Choroid plexus epithelial cell (primary cell): ENCODE results near the gene PHLPP1.

Experiments used
- DNase-seq: peaks from one replicate; pipeline ENCODE4 v3.0.0-alpha.2; 2010; ENCODE audit warnings: low read depth
- H3K4me3 ChIP-seq: 2 replicates; pipeline ENCODE4 v1.5.1; 2011; ENCODE audit warnings: low read depth, mild to moderate bottlenecking, control low read depth, low read length, moderate library complexity
- TF ChIP-seq, protein P1 (sequence below): conservative IDR thresholded peaks from 2 replicates; pipeline ENCODE4 v1.5.1; 2011; ENCODE audit warnings: low read depth, mild to moderate bottlenecking, control low read depth, inconsistent platforms, low read length, moderate library complexity

PHLPP1 gene

GRCh38 chr18:62772860-62773584, 57.7 kb downstream of the PHLPP1 start:
- TF ChIP-seq, protein P1, sequence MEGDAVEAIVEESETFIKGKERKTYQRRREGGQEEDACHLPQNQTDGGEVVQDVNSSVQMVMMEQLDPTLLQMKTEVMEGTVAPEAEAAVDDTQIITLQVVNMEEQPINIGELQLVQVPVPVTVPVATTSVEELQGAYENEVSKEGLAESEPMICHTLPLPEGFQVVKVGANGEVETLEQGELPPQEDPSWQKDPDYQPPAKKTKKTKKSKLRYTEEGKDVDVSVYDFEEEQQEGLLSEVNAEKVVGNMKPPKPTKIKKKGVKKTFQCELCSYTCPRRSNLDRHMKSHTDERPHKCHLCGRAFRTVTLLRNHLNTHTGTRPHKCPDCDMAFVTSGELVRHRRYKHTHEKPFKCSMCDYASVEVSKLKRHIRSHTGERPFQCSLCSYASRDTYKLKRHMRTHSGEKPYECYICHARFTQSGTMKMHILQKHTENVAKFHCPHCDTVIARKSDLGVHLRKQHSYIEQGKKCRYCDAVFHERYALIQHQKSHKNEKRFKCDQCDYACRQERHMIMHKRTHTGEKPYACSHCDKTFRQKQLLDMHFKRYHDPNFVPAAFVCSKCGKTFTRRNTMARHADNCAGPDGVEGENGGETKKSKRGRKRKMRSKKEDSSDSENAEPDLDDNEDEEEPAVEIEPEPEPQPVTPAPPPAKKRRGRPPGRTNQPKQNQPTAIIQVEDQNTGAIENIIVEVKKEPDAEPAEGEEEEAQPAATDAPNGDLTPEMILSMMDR: no peak
- no peak for DNase-seq
- no peak overlapping the region for H3K4me3 ChIP-seq

- no peak overlapping the region for H3K4me3 ChIP-seq
- no peak for DNase-seq
These were observed 58.4 kb downstream of the PHLPP1 start for GRCh38 chr18:62773691-62774090.

DNA sequence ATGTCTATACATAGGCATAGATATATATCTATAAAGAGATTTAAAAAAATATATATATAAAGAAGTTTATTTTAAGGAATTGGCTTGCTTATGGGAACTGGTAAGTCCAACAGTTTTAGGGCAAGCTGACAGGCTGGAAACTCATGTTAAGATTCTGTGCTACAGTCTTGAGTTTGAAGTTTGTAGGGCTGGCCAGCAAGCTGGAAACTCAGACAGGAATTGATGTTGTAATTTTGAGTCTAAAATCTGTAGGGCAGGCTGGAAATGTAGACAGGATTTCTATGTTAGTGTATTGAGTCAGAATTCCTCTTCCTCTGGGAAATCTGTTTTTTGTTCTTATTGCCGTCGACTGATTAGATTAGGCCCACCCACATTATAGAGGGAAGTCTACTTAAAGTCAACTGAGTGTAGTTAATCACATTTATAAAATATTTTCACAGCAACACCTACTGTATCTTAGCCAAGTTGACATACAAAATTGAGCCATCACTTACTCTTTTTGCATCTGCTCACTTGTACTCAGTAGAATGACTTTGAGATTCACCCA, 60.8 kb downstream of the PHLPP1 start:
- no peak overlapping the region for H3K4me3 ChIP-seq
- TF ChIP-seq, protein P1: no peak
- no peak for DNase-seq

More at GRCh38 chr18:62773691-62774090, 58.4 kb downstream of the PHLPP1 start:
- TF ChIP-seq, protein P1: no peak

DNA sequence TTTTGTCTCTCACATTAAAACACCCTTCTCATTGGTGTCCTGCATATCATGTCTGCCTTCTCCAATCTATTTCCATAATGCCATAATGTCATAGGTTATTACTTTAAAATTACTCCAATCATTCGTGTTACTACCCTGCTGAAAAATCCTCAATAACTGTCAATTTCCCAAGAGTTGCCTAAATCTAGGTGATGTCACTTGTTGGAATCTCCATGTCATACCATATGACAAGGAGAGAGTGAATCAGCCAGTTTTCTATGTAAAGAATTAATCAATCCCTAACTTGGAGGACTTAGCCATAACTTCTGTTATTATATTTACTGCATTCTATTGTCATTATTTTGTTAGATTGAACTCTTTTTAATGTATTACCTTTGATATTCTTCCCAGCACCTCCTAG, 62.5 kb downstream of the PHLPP1 start:
- TF ChIP-seq, protein P1: no peak
- DNase-seq: no peak
- no peak overlapping the region for H3K4me3 ChIP-seq

GRCh38 chr18:62778976-62779869, 63.9 kb downstream of the PHLPP1 start:
- no peak for DNase-seq
- H3K4me3 ChIP-seq: no peak overlapping the region
- TF ChIP-seq, protein P1: no peak

DNA sequence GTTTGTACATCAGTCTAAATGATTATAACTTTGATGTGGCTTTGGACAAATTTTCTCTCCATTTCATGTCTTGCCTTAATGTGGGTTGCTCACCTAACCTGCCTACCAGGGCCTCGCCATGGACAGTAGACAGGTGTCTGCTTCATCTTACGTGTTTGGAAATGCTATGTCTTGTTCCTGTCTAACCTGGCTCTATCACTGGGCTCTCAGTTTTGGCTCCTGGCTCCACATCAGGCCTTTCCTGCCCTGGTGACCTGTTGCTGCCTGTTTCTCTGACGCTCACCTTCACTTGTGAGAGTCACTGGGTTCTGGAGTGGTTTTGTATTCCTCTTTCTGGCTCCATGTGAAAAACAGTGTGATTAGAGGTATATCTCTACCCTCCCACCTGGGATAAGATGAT, 65.9 kb downstream of the PHLPP1 start:
- no peak overlapping the region for H3K4me3 ChIP-seq
- TF ChIP-seq, protein P1: no peak
- no peak for DNase-seq
